Breast epithelium (tissue), 4 donors: ENCODE data around the gene GAST. TPM values are rescaled to one million over a fixed set of nuclear protein-coding genes. Genes with fewer than 3 reads are reported as not detected.

Experiments used
- DNase-seq, 2 donors: peaks; one replicate each; pipeline ENCODE4 v3.0.0-alpha.2; 2019; ENCODE audit warnings: low spot score in 2 of 2
- H3K27ac ChIP-seq, 2 donors: fragments of 200-600 bp; sonication (generic) in 1 of 2; one replicate each; pipeline ENCODE4 v1.5.1; 2016 to 2019; ENCODE audit warnings: mild to moderate bottlenecking in 1 of 2
- H3K27me3 ChIP-seq, 2 donors: fragments of 200-600 bp; sonication (generic) in 1 of 2; one replicate each; pipeline versions ENCODE4 v1.5.1 to v1.6.0; 2017 to 2019; ENCODE audit warnings: control low read depth in 1 of 2, mild to moderate bottlenecking in 1 of 2
- H3K36me3 ChIP-seq: fragments of 200-600 bp; one replicate; pipeline ENCODE4 v1.5.1; 2019
- H3K4me1 ChIP-seq, 2 donors: fragments of 200-600 bp; sonication (generic); one replicate each; pipeline ENCODE4 v1.5.1; 2016 to 2019; ENCODE audit warnings: control low read depth in 1 of 2
- H3K4me3 ChIP-seq, 3 donors: fragments of 200-600 bp; sonication (generic); 1 replicate in 2 of 3; 2 replicates in 1 of 3; pipeline ENCODE4 v1.5.1; 2016 to 2019; ENCODE audit warnings: mild to moderate bottlenecking in 3 of 3, moderate library complexity in 2 of 3
- H3K9me3 ChIP-seq, 2 donors: fragments of 200-600 bp; sonication (generic) in 1 of 2; one replicate each; pipeline ENCODE4 v1.5.1; 2016 to 2019; ENCODE audit warnings: control low read depth in 1 of 2
- POLR2A ChIP-seq: fragments of 450-650 bp; IDR thresholded peaks from one replicate; pipeline ENCODE4 v1.6.1; 2016; ENCODE audit warnings: antibody characterized with exemption, mild to moderate bottlenecking, moderate library complexity
- POLR2AphosphoS5 ChIP-seq, 3 donors: sonication (generic); formaldehyde crosslinking; IDR thresholded peaks; one replicate each; pipeline ENCODE4 v1.6.1; 2017; ENCODE audit warnings: antibody characterized with exemption in 3 of 3
- intact Hi-C: fragments of 100-400 bp; cut with DNase I; formaldehyde crosslinking; loops from one replicate; pipeline ENCODE4 v1.15.1; 2023; ENCODE audit warnings: low total_unique reads
- total RNA-seq, 3 donors: library from RNA; depleted of rRNA; stranded (reverse); fragments of >200 nt; gene quantifications; one replicate each; pipeline ENCODE4 v1.1.0, GENCODE V29; 2016
- TF ChIP-seq, protein P1 (sequence below), 3 donors: fragments of 450-650 bp; IDR thresholded peaks; one replicate each; pipeline ENCODE4 v1.5.1; 2016 to 2017; ENCODE audit warnings: antibody characterized with exemption in 3 of 3, mild to moderate bottlenecking in 3 of 3, moderate library complexity in 3 of 3

GAST gene
- total RNA-seq, 3 donors from 2014 or later: not detected

DNA sequence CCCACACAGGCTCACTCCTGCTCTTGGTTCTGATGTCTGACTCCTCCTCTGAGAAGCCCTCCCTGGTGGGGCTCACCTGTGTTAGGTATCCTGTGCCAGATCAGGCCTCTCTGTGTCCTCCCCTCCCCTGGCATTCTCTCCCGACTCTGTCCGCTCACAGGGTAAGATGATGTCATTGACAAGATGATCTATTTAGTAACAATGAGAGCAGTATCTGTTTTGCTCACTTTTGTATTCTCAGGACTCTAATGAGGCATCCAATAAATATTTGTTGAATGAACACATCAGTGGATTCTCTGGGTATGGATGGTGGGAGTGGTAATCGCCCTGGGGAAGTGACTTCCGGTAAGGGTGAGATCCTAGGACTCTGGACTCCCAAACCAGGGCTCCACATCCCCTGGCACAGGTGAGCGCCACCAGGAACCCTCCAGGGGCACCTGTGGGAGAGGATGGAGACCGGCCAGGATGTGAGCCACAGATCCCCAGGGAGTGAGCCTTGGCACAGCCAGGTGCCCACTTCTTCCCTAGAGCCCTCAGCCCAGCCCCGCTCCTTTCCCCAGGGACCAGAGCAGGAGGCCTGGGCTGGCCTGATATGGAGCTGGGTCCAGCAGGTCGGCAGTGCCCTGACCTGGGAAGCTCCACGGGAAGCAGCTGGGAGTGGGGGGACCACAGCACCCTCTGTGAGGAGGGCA, 27.7 kb downstream of the GAST start:
- Histone ChIP-seq H3K4me1 (peaks cover 5% of the 10 kb centered on the region in 2 donors), H3K27ac (peak overlapping the region; percentile 3 to 48), H3K4me3 (no peak overlapping the region), H3K36me3 (no peaks in the 10 kb centered on the region), H3K9me3 (no peaks in the 10 kb centered on the region), H3K27me3 (peaks cover 9 to 26% of the 10 kb centered on the region in 2 donors)
- TF ChIP-seq, protein P1, sequence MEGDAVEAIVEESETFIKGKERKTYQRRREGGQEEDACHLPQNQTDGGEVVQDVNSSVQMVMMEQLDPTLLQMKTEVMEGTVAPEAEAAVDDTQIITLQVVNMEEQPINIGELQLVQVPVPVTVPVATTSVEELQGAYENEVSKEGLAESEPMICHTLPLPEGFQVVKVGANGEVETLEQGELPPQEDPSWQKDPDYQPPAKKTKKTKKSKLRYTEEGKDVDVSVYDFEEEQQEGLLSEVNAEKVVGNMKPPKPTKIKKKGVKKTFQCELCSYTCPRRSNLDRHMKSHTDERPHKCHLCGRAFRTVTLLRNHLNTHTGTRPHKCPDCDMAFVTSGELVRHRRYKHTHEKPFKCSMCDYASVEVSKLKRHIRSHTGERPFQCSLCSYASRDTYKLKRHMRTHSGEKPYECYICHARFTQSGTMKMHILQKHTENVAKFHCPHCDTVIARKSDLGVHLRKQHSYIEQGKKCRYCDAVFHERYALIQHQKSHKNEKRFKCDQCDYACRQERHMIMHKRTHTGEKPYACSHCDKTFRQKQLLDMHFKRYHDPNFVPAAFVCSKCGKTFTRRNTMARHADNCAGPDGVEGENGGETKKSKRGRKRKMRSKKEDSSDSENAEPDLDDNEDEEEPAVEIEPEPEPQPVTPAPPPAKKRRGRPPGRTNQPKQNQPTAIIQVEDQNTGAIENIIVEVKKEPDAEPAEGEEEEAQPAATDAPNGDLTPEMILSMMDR (IDR thresholded peaks at IDR 0.05): no peak
- TF ChIP-seq POLR2A (no peak), POLR2AphosphoS5 (IDR thresholded peaks at IDR 0.05) (no peak)
- intact Hi-C loops: loop anchor here (5.0 kb wide), 1 partner anchor 62 kb away; no protein-coding TSS in a partner anchor
- no peak for DNase-seq

DNA sequence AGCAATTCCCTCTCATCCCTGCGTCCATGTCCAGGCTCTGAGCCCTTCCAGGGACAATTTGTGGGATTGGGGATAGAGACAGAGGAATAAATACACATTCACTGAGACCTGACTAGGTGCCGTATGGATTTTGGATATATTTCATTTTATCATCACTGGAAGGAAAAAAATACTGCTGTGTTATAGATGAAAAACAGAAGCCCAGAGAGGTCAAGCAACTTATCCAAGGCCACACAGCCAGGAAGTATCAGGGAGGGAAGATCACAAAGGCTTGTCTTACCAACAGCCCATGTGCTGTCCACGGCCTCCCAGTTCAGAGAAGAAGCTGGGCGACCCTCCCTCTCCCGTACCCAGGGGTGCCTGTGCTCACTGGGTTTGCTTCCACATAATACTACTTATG, 28.4 kb downstream of the GAST start:
- intact Hi-C loops: no loop called here
- Histone ChIP-seq H3K9me3 (no peaks in the 10 kb centered on the region), H3K27me3 (peaks cover 6 to 19% of the 10 kb centered on the region in 2 donors), H3K27ac (no peak overlapping the region), H3K36me3 (no peaks in the 10 kb centered on the region), H3K4me3 (no peak overlapping the region), H3K4me1 (no peaks in the 10 kb centered on the region)
- DNase-seq: no peak
- TF ChIP-seq, protein P1 (IDR thresholded peaks at IDR 0.05): no peak
- TF ChIP-seq POLR2A (no peak), POLR2AphosphoS5 (IDR thresholded peaks at IDR 0.05) (no peak)

DNA sequence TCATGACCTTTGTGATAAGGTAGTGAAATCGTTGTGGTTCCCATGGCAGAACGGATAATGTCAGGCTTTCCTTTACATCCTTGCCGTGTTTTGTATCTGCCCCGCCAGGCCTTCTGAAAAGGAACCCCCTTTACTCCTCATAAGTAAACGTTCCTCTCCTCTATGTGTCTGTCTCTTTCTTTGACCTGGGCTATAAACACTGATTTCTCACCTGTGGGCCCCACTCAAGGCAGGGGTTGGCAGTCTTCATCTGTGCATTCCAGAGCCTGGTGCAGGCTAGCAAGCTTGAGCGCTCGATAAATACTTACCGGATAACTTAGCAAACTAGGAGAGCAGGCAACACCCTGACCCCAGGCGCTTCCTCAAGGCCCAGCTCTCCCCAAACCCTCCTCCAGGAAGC, 29.6 kb downstream of the GAST start:
- Histone ChIP-seq H3K9me3 (no peaks in the 10 kb centered on the region), H3K4me3 (no peak overlapping the region), H3K36me3 (no peaks in the 10 kb centered on the region), H3K4me1 (no peaks in the 10 kb centered on the region), H3K27ac (no peak overlapping the region), H3K27me3 (peaks cover 2 to 10% of the 10 kb centered on the region in 2 donors)
- TF ChIP-seq, protein P1 (IDR thresholded peaks at IDR 0.05): no peak
- no peak for TF ChIP-seq POLR2A
- TF ChIP-seq POLR2AphosphoS5 (IDR thresholded peaks at IDR 0.05): no peak
- no peak for DNase-seq
- intact Hi-C loops: no loop called here

DNA sequence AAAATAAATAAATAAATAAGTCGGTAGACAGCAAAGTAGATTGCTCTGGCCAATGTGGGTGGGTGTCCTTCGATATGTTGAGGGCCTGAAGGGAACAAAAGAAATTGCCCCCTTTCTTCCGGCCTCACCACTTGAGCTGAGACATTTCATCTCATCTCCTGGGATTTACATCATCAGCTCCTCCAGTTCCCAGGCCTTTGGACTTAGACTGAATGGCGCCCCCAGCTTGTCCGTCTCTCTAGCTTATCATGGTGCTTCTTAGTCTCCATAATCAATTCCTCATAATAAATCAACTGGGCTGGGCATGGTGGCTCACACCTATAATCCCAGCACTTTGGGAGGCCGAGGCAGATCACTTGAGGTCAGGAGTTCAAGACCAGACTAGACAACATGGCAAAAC, 36.1 kb downstream of the GAST start:
- Histone ChIP-seq H3K4me1 (no peaks in the 10 kb centered on the region), H3K27me3 (no peaks in the 10 kb centered on the region), H3K4me3 (no peak overlapping the region), H3K27ac (no peak overlapping the region), H3K9me3 (no peaks in the 10 kb centered on the region), H3K36me3 (no peaks in the 10 kb centered on the region)
- no peak for DNase-seq
- TF ChIP-seq, protein P1 (IDR thresholded peaks at IDR 0.05): no peak
- no peak for TF ChIP-seq POLR2A
- intact Hi-C loops: no loop called here

DNA sequence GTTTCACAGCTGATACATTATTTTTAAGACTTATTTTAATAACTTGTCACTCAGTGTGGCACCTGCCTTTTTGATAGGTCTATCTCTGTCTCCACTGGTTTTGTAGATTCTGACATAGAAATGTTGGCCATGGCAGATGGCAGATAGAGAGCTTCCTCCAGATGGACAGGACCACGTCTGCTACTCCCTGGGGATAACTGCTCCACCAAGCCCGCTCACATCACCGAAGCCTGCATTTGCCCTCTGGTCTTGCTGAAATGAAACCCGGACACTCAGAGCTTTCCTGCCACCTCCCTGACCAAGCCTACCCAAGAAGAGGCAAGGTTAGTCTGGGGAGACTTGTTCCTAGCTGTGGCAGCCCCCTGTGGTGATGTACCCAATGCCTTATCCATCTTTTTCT, 38.7 kb downstream of the GAST start:
- H3K4me3 ChIP-seq: no peak overlapping the region

More for the DNA sequence above, 38.7 kb downstream of the GAST start:
- Histone ChIP-seq H3K27me3 (no peaks in the 10 kb centered on the region), H3K27ac (no peak overlapping the region), H3K9me3 (no peaks in the 10 kb centered on the region), H3K4me1 (no peaks in the 10 kb centered on the region), H3K36me3 (no peaks in the 10 kb centered on the region)
- TF ChIP-seq POLR2AphosphoS5 (IDR thresholded peaks at IDR 0.05) (no peak), POLR2A (no peak)
- TF ChIP-seq, protein P1 (IDR thresholded peaks at IDR 0.05): no peak
- DNase-seq: no peak
- intact Hi-C loops: no loop called here
